Endothelial cell of umbilical vein (primary cell): ENCODE data around the gene DAPL1. TPM values are rescaled to one million over a fixed set of nuclear protein-coding genes. Genes with fewer than 3 reads are reported as not detected.

ENCODE experiments used
- BruUV-seq: library from RNA; stranded (reverse); fragments of 400-500 nt; replicated peaks from 2 replicates; lab custom pipeline; 2021; lab: Mats Ljungman, UMichigan
- CTCF ChIA-PET: fragments of 300-600, 350-600 bp; sonication (Branson Sonifier 250); formaldehyde crosslinking; loops from one replicate; lab custom pipeline; 2021; ENCODE audit warnings: antibody characterized with exemption, inconsistent platforms; lab: Charles Lee
- POLR2A ChIA-PET: fragments of 300-600, 350-600 bp; sonication (Branson Sonifier 250); formaldehyde crosslinking; loops from one replicate; lab custom pipeline; 2021; ENCODE audit warnings: antibody characterized with exemption, inconsistent platforms; lab: Charles Lee
- DNase-seq: peaks from one replicate; pipeline ENCODE4 v3.0.0-alpha.2; 2011; ENCODE audit warnings: low read depth, low spot score
- FAIRE-seq: peaks from 2 replicates; lab custom pipeline; 2011; peaks lifted over from hg19 to GRCh38; lab: Jason Lieb, UNC
- H2AFZ ChIP-seq: 2 replicates; pipeline ENCODE4 v1.6.0; 2012; ENCODE audit warnings: low read depth, low read length, control low read depth, inconsistent platforms
- H3K27ac ChIP-seq: 2 replicates; pipeline ENCODE4 v1.5.1; 2011; ENCODE audit warnings: low read depth, mild to moderate bottlenecking, control low read depth, low read length, moderate library complexity; ENCODE audit not compliant: insufficient read depth
- H3K27me3 ChIP-seq, 2 experiments: 2 replicates each; pipeline versions ENCODE4 v1.6.0 to v1.6.1; 2011; ENCODE audit warnings: low read length in 2 of 2, mixed read lengths in 1 of 2; ENCODE audit not compliant: control insufficient read depth in 2 of 2, insufficient read depth in 2 of 2
- H3K36me3 ChIP-seq, 2 experiments: 2 replicates in 1 of 2; 3 replicates in 1 of 2; pipeline ENCODE4 v1.5.1; 2011; ENCODE audit warnings: low read length in 2 of 2, mild to moderate bottlenecking in 1 of 2, moderate library complexity in 1 of 2; ENCODE audit not compliant: control insufficient read depth in 2 of 2, insufficient read depth in 2 of 2; ENCODE audit errors: extremely low read depth in 1 of 2
- H3K4me1 ChIP-seq: 3 replicates; pipeline ENCODE4 v1.5.1; 2011; ENCODE audit warnings: mild to moderate bottlenecking, low read length; ENCODE audit not compliant: control insufficient read depth, insufficient read depth; ENCODE audit errors: extremely low read depth
- H3K4me2 ChIP-seq: 2 replicates; pipeline ENCODE4 v1.6.1; 2011; ENCODE audit warnings: low read length, control low read depth, mixed read lengths; ENCODE audit not compliant: insufficient read depth
- H3K4me3 ChIP-seq, 3 experiments: fragments of 200-600 bp in 1 of 3; sonication (generic), shearing (Covaris generic) in 1 of 3; replicated peaks in 1 of 3; 2 replicates each; pipeline ENCODE4 v1.5.1; 2011 to 2016; ENCODE audit warnings: control low read depth in 3 of 3, low read length in 3 of 3, mild to moderate bottlenecking in 2 of 3, inconsistent platforms in 1 of 3, low read depth in 1 of 3, moderate library complexity in 1 of 3; ENCODE audit not compliant: insufficient read depth in 1 of 3
- H3K79me2 ChIP-seq: 2 replicates; pipeline ENCODE4 v1.6.0; 2012; ENCODE audit warnings: low read length, inconsistent platforms; ENCODE audit not compliant: control insufficient read depth, insufficient read depth
- H3K9ac ChIP-seq: replicated peaks from 2 replicates; pipeline ENCODE3; 2011; ENCODE audit warnings: low read length, control low read depth; ENCODE audit not compliant: insufficient read depth; ENCODE audit errors: extremely low read depth
- H3K9me1 ChIP-seq: replicated peaks from 3 replicates; pipeline ENCODE4 v1.6.0; 2011; ENCODE audit warnings: mild to moderate bottlenecking, low read length; ENCODE audit not compliant: control insufficient read depth, insufficient read depth; ENCODE audit errors: extremely low read depth
- H3K9me3 ChIP-seq: replicated peaks from 2 replicates; pipeline ENCODE4 v1.5.1; 2012; ENCODE audit warnings: low read length, inconsistent platforms; ENCODE audit not compliant: control insufficient read depth, insufficient read depth
- H4K20me1 ChIP-seq: replicated peaks from 2 replicates; pipeline ENCODE3; 2011; ENCODE audit warnings: mild to moderate bottlenecking, low read length; ENCODE audit not compliant: control insufficient read depth, insufficient read depth; ENCODE audit errors: extremely low read depth
- EZH2 ChIP-seq: IDR thresholded peaks from 2 replicates; pipeline ENCODE4 v1.6.1; 2012; ENCODE audit warnings: borderline replicate concordance, low read depth, mild to moderate bottlenecking, moderate library complexity, low read length, inconsistent platforms; ENCODE audit not compliant: severe bottlenecking
- FOS ChIP-seq: IDR thresholded peaks from 2 replicates; pipeline ENCODE4 v1.6.1; 2011; ENCODE audit warnings: mild to moderate bottlenecking, low read length, moderate library complexity, borderline replicate concordance; ENCODE audit not compliant: insufficient read depth
- GATA2 ChIP-seq: IDR thresholded peaks from 2 replicates; pipeline ENCODE4 v1.7.0; 2011; ENCODE audit warnings: low read depth, mild to moderate bottlenecking, moderate library complexity, mixed read lengths, low read length; ENCODE audit not compliant: insufficient read length, insufficient read depth
- JUN ChIP-seq: IDR thresholded peaks from 2 replicates; pipeline ENCODE4 v1.6.1; 2011; ENCODE audit warnings: borderline replicate concordance, low read depth; ENCODE audit not compliant: insufficient read length, insufficient read depth
- MAX ChIP-seq: IDR thresholded peaks from 2 replicates; pipeline ENCODE4 v1.6.1; 2011; ENCODE audit not compliant: insufficient read depth, insufficient read length
- dilution Hi-C: fragments of 300-500 bp; cut with MboI; formaldehyde crosslinking; loops from one replicate; pipeline ENCODE4 v1.15.0; 2019; ENCODE audit warnings: low sequenced_read_pairs; ENCODE audit not compliant: extremely low pct_ligation_motif_present
- intact Hi-C: fragments of 100-400 bp; cut with micrococcal nuclease; formaldehyde crosslinking; loops from one replicate; pipeline ENCODE4 v1.10.0; 2022
- polyA plus RNA-seq, 4 experiments: library from polyadenylated mRNA; depleted of rRNA in 3 of 4; stranded (reverse) in 3 of 4; unstranded in 1 of 4; fragments of >200 nt; gene quantifications; 2 replicates each; pipeline versions ENCODE4 v1.2.1 to v1.2.3, GENCODE V29; 2011 to 2012; ENCODE audit warnings: missing spikeins in 1 of 4
- total RNA-seq: library from RNA; stranded (reverse); gene quantifications from 2 replicates; pipeline ENCODE4 v1.2.3, GENCODE V29; 2021

The DAPL1 gene
- total and polyA plus RNA-seq, 2 donors (not counting 3 experiments of a cell fraction or from before 2014, with no cell fraction given) = not detected

DNA sequence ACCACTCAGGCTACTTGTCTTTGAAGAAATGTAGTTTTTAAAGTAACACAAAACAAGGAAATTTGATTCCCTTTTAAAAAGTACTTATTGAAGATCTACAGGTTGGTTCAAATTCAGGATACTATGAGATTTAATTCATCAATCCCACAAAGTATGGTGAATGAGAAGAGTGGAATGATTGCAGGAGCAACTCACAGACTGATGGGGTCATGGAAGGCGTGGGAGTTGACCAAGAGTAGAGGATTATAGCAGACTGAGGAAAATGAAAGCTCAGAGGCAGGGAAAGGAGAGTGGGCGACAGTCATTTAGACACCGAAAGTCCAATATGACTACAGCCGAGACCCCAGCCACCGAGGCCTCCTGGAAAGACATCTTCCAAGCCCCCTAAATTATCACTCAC is 12.5 kb upstream of the DAPL1 start:
- Histone ChIP-seq H4K20me1 (no peaks in the 10 kb centered on the region), H2AFZ (no peak overlapping the region), H3K27me3 (peaks cover 0 to 9% of the 10 kb centered on the region in 2 experiments), H3K27ac (no peak overlapping the region), H3K79me2 (no peaks in the 10 kb centered on the region), H3K4me3 (no peak overlapping the region), H3K9ac (no peak overlapping the region), H3K9me3 (no peaks in the 10 kb centered on the region), H3K4me1 (no peaks in the 10 kb centered on the region), H3K4me2 (no peak overlapping the region), H3K36me3 (no peaks in the 10 kb centered on the region), H3K9me1 (no peaks in the 10 kb centered on the region)
- ChIA-PET CTCF (no interaction called here), POLR2A (no interaction called here)
- BruUV-seq = no TSS peak
- DNase-seq = no peak
- dilution Hi-C loops = no loop called here
- TF ChIP-seq GATA2 = no peak
- no peak for TF ChIP-seq JUN
- TF ChIP-seq MAX = no peak
- no peak for TF ChIP-seq EZH2
- no peak for TF ChIP-seq FOS
- intact Hi-C loops = no loop called here
- no peak for FAIRE-seq

DNA sequence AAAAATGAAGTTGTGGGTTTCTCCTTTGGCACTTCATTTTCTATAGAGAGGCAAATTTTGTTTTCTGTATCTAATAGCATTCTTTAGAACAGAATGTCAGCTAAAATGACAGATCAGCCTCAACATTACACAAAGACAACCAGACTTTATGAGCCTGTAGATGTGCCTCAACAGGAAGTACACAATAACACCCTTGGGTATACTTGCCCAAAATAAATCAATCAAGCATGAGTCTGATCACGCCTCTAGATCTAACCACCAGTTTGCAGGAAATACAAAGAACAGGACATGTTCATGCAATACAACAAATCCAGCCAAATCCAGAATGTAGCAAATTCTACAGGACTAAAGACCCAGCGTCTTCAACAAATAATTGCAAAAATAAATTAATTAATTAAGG is 11.2 kb upstream of the DAPL1 start:
- H3K27ac ChIP-seq = no peak overlapping the region
- no peak overlapping the region for H3K9ac ChIP-seq
- H4K20me1 ChIP-seq = no peaks in the 10 kb centered on the region
- no peaks in the 10 kb centered on the region for H3K79me2 ChIP-seq
- no peak overlapping the region for H2AFZ ChIP-seq
- no peak overlapping the region for H3K4me3 ChIP-seq
- POLR2A ChIA-PET = no interaction called here
- intact Hi-C loops = no loop called here
- no peaks in the 10 kb centered on the region for H3K9me1 ChIP-seq
- FAIRE-seq (no peak), DNase-seq (no peak)
- no TSS peak for BruUV-seq
- dilution Hi-C loops = no loop called here
- peaks cover 4 to 7% of the 10 kb centered on the region in 2 experiments for H3K27me3 ChIP-seq
- TF ChIP-seq FOS = no peak
- H3K4me1 ChIP-seq = no peaks in the 10 kb centered on the region
- H3K36me3 ChIP-seq = no peaks in the 10 kb centered on the region
- H3K4me2 ChIP-seq = no peak overlapping the region
- CTCF ChIA-PET = no interaction called here
- no peaks in the 10 kb centered on the region for H3K9me3 ChIP-seq
